ENCODE results near the gene ZNF81. TPM values are rescaled to one million over a fixed set of nuclear protein-coding genes. Genes with fewer than 3 reads are reported as not detected.
"Not testable (repeated sequence)": the region's sequence is repeated elsewhere in the genome, so short reads cannot be mapped to it uniquely, and the experiment has no call there.

Gene ZNF81
- total and polyA plus RNA-seq, 2 of the 4 experiments (the other 2 are of a cell fraction): 2.1 to 4.5 TPM

- H2AFZ ChIP-seq (replicated peaks; ENCODE audit: low read length, poor library complexity); H4K91ac ChIP-seq (ENCODE audit: insufficient read depth, low read depth, low read length); H3K9me1 ChIP-seq (ENCODE audit: insufficient read depth, low read length); H3K79me1 ChIP-seq (ENCODE audit: low read depth in 1 of 2, low read length in 2 of 2); H3K14ac ChIP-seq (replicated peaks; ENCODE audit: low read depth, low read length); H3K27me3 ChIP-seq (ENCODE audit: control insufficient read depth, insufficient read depth, low read length); ATAC-seq (ENCODE audit: low read depth); H3K56ac ChIP-seq (ENCODE audit: extremely low read depth, insufficient read depth, low read length); H2AK9ac ChIP-seq (replicated peaks; ENCODE audit: low read depth, low read length, poor library complexity); H3K18ac ChIP-seq (ENCODE audit: low read depth, low read length); H4K5ac ChIP-seq (ENCODE audit: low read depth, low read length); in situ Hi-C loops (cut with MboI; ENCODE audit: low sequenced_read_pairs); H3K4me3 ChIP-seq (ENCODE audit: insufficient read depth, low read depth, low read length); H3K4me2 ChIP-seq (ENCODE audit: low read depth, low read length); CTCF ChIA-PET; dilution Hi-C loops (cut with HindIII; ENCODE audit: low sequenced_read_pairs, unreplicated experiment); H3K23ac ChIP-seq (ENCODE audit: low read depth, low read length); H3K27ac ChIP-seq (ENCODE audit: insufficient read depth, low read length); H2BK120ac ChIP-seq (ENCODE audit: low read depth, low read length); H3K36me3 ChIP-seq (ENCODE audit: control insufficient read depth, insufficient read depth, low read length); H3K4me1 ChIP-seq (ENCODE audit: control insufficient read depth, insufficient read depth, low read length); H3K9ac ChIP-seq (ENCODE audit: low read depth, low read length); H4K8ac ChIP-seq (ENCODE audit: low read depth in 2 of 2, low read length in 2 of 2); POLR2A ChIA-PET (ENCODE audit: unreplicated experiment); DNase-seq; H4K20me1 ChIP-seq (ENCODE audit: insufficient read depth, low read length); H2BK5ac ChIP-seq (ENCODE audit: low read depth, low read length, poor library complexity, severe bottlenecking); H2BK20ac ChIP-seq (ENCODE audit: low read depth, low read length); BruUV-seq (replicated peaks); H2BK15ac ChIP-seq (ENCODE audit: low read depth, low read length); H2AK5ac ChIP-seq (ENCODE audit: low read depth, low read length); H3K4ac ChIP-seq (ENCODE audit: low read depth, low read length); intact Hi-C loops (cut with micrococcal nuclease): not testable (repeated sequence)
- WGBS, 2 experiments (ENCODE audit: extremely low coverage in 2 of 2, insufficient read length in 1 of 2): no CpG with 5 or more reads among the region's 4 CpGs
- peaks cover 12% of the 10 kb centered on the region; the same call in 1 of the 2 replicates for H3K9me3 ChIP-seq (ENCODE audit: control insufficient read depth, insufficient read depth, low read length)
Observed at GRCh38 chrX:47958206-47958605, 121.5 kb downstream of the ZNF81 start.
